AG04450 (cell line): ENCODE results near the gene STK10. TPM values are rescaled to one million over a fixed set of nuclear protein-coding genes. Genes with fewer than 3 reads are reported as not detected.

ENCODE experiments used
- CTCF ChIA-PET: fragments of 300-600, 350-600 bp; formaldehyde crosslinking; extraction: SDS; loops from one replicate; lab custom pipeline; 2022; ENCODE audit warnings: antibody characterized with exemption, inconsistent platforms; lab: Charles Lee
- POLR2A ChIA-PET: fragments of 350-600 bp; formaldehyde crosslinking; extraction: SDS; loops from one replicate; lab custom pipeline; 2021; ENCODE audit warnings: antibody characterized with exemption, inconsistent platforms; lab: Yijun Ruan, JAX
- DNase-seq: peaks from one replicate; pipeline ENCODE4 v3.0.0-alpha.2; 2011; ENCODE audit warnings: low read depth, low spot score
- H3K27ac ChIP-seq: one replicate; pipeline ENCODE4 v1.5.1; 2012; ENCODE audit warnings: low read depth, low read length, control low read depth
- H3K27me3 ChIP-seq: one replicate; pipeline ENCODE4 v1.6.0; 2012; ENCODE audit warnings: low read length; ENCODE audit not compliant: control insufficient read depth, insufficient read depth
- H3K4me3 ChIP-seq: 2 replicates; pipeline ENCODE4 v1.5.1; 2011; ENCODE audit warnings: mild to moderate bottlenecking, low read depth, low read length, control low read depth
- H3K9me3 ChIP-seq: 2 replicates; pipeline ENCODE4 v1.5.1; 2012; ENCODE audit warnings: low read length; ENCODE audit not compliant: control insufficient read depth, insufficient read depth
- polyA plus RNA-seq: library from polyadenylated mRNA; depleted of rRNA; stranded (reverse); fragments of >200 nt; gene quantifications from 2 replicates; pipeline ENCODE4 v1.2.3, GENCODE V29; 2011
- TF ChIP-seq, protein P1 (sequence below): IDR thresholded peaks from 2 replicates; pipeline ENCODE4 v1.5.1; 2011; ENCODE audit warnings: low read depth, low read length, control low read depth, inconsistent platforms

STK10 gene
- polyA plus RNA-seq, 1 experiment = 7.8 TPM

DNA sequence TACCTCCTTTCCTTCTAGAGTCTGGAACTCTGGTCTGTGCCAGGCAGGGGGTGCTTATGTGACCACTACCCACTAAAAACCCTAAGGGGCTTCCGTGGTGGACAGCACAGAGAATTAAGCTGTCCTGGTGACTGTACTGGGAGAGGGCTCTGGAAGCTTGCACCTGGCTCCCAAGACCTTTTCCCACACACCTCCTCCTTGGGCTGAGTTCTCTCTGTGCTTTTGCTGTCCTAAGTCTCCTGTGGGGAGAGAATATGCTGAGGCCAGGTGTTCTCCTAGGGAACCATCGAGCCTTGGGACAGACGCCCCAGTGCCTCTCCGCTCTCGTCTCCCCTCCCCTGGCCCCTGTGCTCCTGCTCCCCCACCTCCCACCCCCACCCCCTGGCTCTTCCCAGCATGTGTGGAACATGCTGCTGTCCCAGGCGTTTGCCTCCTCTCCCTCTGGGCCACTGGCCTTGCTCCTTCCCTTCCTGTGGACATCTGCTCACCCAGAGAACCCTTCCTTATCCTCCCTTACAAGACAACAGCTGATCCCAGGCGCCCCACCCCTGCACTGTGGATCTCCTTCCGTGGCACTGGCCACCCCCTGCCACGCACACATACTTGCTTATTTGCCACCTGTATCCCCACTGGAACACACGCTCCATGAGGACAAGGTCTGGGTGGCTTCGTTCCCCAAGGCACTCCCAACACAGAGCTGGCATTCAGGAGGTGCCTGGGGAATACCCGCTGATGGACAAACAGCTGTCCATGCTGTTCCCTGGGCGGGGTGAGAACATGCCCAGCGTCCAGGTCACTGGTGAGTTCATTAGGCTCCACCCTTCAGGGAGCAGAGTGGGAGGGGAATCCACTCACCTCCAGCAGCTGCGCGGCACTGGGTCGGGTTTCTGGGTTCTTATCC is 83.0 kb downstream of the STK10 start:
- no peak for DNase-seq
- H3K27me3 ChIP-seq = no peaks in the 10 kb centered on the region
- H3K4me3 ChIP-seq = no peak overlapping the region
- H3K9me3 ChIP-seq = no peaks in the 10 kb centered on the region
- TF ChIP-seq, protein P1, sequence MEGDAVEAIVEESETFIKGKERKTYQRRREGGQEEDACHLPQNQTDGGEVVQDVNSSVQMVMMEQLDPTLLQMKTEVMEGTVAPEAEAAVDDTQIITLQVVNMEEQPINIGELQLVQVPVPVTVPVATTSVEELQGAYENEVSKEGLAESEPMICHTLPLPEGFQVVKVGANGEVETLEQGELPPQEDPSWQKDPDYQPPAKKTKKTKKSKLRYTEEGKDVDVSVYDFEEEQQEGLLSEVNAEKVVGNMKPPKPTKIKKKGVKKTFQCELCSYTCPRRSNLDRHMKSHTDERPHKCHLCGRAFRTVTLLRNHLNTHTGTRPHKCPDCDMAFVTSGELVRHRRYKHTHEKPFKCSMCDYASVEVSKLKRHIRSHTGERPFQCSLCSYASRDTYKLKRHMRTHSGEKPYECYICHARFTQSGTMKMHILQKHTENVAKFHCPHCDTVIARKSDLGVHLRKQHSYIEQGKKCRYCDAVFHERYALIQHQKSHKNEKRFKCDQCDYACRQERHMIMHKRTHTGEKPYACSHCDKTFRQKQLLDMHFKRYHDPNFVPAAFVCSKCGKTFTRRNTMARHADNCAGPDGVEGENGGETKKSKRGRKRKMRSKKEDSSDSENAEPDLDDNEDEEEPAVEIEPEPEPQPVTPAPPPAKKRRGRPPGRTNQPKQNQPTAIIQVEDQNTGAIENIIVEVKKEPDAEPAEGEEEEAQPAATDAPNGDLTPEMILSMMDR = no peak
- CTCF ChIA-PET = interaction anchor here (1.2 to 4.0 kb wide), 5 partner anchors 18 to 188 kb away, joined by 3 to 35 read pairs (median 8); partner anchors contain the start of gene STK10
- POLR2A ChIA-PET = interaction anchor here (2.4 kb wide), 1 partner anchor 84 kb away, joined by 20 read pairs; the partner anchor contains the start of gene STK10
- H3K27ac ChIP-seq = no peak overlapping the region

DNA sequence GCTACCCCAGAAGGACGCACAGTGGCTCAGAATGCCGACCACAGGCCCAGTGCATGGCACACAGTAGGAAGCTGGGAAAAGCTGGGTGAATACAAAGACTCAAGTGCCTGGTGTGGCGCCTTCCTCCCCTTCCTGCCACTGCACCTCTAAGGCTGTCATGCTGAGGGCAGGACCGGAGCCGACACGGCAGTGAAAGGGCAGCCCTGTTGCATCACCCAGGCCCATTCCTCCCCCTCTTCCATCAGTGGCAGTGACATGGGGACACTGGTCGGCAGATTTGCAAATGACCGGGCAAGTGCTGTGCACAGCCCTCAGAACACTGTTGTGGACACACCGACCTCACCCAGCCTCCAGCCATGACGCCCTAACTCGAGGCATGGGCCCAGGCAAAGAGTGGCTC is 84.0 kb downstream of the STK10 start:
- DNase-seq = no peak
- Histone ChIP-seq H3K9me3 (no peaks in the 10 kb centered on the region), H3K4me3 (no peak overlapping the region), H3K27ac (peak overlapping the region; percentile 98), H3K27me3 (no peaks in the 10 kb centered on the region)
- POLR2A ChIA-PET = interaction anchor here (0.7 to 2.4 kb wide), 2 partner anchors 85 to 262 kb away, joined by 6 to 20 read pairs; partner anchors contain the start of gene STK10
- TF ChIP-seq, protein P1 = no peak
- CTCF ChIA-PET = interaction anchor here (1.0 to 4.0 kb wide), 3 partner anchors 85 to 188 kb away, joined by 4 to 35 read pairs (median 5); partner anchors contain the start of gene STK10

DNA sequence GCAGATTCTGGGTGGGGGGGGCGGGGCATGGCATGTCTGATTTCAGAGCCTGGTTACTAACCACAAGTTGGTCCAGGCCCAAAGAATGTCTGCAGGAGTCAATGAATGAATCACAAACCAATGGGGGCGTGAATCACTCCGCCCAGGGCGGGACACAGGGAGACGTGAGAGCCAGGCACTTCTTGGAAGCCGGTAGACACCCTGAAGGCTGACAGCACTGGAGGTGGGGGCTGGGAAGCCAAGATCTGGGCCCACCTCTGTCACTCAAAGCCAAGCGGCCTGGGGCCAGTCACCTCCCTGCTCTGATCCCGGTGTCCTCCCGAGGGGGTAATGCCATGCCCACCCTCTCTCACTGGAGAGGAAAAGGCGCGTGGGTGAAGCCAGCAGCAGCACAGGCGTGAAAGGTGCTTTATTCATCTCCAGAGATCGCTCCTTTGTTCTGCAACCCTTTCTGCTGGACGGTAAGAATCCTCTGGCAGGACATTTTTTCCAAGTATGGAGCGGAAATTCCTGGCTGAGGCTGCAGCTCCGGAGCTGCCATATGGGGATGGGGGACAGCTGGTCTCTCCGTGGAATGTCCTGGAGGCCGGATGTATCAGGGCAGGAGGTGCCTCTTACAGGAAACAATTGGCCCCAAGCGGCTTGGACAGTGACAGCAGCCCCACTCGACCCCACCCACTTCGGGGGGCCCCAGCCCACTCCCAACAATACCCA is 85.0 kb downstream of the STK10 start:
- ChIA-PET POLR2A (interaction anchor here (0.7 to 2.4 kb wide), 2 partner anchors 86 to 263 kb away, joined by 6 to 20 read pairs; partner anchors contain the start of gene STK10), CTCF (interaction anchor here (1.0 to 1.4 kb wide), 3 partner anchors 86 to 189 kb away, joined by 4 to 5 read pairs (median 4); no protein-coding TSS in a partner anchor)
- H3K9me3 ChIP-seq = no peaks in the 10 kb centered on the region
- no peaks in the 10 kb centered on the region for H3K27me3 ChIP-seq
- DNase-seq = peak; percentile 81
- peak overlapping the region; percentile 57 for H3K4me3 ChIP-seq
- H3K27ac ChIP-seq = peak overlapping the region; percentile 98
- TF ChIP-seq, protein P1 = no peak

DNA sequence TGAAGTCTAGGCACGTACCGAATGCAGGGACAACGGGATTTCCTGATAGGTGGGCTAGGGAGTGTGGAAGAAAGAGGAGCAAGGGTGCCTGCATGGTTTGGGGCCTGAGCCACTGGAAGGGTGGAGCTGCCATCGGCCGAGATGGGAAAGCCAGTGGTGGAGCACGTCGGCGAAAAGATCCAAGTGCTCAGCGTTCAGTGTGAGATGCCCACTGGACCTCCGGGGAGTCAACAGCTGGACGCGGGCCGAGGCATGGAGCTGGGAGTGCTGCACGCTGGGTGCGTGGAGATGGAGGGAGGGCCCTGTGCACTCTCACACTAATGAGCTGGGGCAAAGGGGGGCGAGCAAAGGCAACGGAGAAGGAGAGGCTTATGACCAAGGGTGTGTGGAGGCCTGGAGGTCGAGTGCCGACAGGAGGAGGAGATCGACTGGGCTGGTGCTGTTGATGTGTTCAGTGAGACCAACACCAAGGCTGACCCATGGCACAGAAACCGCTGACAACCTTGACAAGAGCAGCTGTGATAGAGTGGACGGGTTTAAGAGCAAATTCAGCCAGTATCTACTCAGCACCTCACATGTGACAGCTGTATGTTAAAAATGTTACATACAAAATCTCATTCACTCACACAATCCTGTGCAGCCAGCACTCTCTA is 85.7 kb downstream of the STK10 start:
- POLR2A ChIA-PET = interaction anchor here (2.4 kb wide), 1 partner anchor 86 kb away, joined by 20 read pairs; the partner anchor contains the start of gene STK10
- no peak for DNase-seq
- Histone ChIP-seq H3K4me3 (no peak overlapping the region), H3K27ac (peak overlapping the region; percentile 98), H3K9me3 (no peaks in the 10 kb centered on the region), H3K27me3 (no peaks in the 10 kb centered on the region)
- TF ChIP-seq, protein P1 = no peak
- CTCF ChIA-PET = interaction anchor here (1.4 kb wide), 1 partner anchor 86 kb away, joined by 4 read pairs; no protein-coding TSS in a partner anchor
